HG03159 (cell line): ENCODE results near the gene FABP3.

Source experiments
- ATAC-seq: cut with Tn5 transposase; IDR thresholded peaks from one replicate; pipeline ENCODE4 v1.9.1; 2021; ENCODE audit warnings: mild to moderate bottlenecking, moderate library complexity; ENCODE audit not compliant: unreplicated experiment

FABP3 gene

DNA sequence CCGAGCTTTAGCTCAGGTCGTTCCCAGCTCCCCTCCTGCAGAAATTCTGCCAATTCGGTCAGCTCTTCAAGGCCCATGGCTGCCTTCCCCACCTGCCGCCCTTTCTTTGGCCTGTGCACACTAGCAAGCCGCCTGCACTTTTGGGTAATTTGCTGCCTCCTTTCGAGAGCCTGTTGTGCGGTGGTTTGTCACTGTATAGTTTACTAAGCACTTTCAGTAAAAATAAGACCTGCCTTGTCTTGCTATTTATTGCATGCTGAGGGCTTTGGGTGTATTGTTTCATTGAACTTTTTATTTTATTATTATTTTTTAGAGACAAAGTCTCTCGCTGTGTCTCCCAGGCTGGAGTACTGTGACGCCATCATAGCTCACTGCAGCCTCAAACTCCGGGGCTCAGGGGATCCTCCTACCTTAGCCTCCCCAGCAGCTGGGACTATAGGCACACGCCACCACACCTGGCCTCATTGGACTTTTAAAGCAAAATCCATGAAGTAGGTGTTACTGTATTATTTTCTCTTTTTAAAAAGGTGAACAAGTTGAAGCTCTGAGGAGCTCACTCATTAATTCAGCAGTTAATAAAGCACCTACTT is 1.1 kb upstream of the FABP3 start:
- ATAC-seq = no peak

DNA sequence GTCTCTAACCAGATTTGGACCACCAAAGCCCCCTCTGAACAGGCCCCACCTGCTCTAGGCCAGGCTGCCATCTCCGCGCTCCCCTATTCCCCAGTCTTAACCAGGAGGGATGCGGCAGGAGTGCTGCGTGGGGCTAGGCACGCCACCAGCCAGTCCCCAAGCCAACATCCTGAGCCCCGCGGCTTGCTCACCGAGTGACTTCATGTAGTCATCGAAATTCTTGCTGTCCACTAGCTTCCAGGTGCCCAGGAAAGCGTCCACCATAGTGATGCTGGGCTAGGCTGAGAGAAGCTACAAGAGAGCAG is 173 bp downstream of the FABP3 start:
- ATAC-seq = no peak

DNA sequence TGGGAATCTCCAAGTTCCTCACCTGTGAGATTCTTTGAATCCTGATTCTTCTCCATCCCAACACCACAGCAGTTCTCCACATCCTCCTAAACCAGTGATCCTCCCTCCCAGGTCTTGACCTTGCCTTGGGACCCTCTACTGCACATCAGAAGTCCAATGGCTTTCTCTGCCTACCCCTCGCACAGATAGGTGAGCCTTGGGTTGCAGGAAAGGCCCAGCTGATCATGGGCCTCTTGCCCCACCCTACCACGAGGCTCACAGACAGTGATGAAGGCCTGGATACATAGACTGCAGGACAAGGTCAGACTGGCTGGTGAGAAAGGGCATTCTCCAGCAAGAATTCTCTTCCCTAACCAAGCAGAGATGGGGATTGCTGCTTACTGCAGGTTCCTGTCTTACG is 825 bp downstream of the FABP3 start:
- ATAC-seq = no peak

DNA sequence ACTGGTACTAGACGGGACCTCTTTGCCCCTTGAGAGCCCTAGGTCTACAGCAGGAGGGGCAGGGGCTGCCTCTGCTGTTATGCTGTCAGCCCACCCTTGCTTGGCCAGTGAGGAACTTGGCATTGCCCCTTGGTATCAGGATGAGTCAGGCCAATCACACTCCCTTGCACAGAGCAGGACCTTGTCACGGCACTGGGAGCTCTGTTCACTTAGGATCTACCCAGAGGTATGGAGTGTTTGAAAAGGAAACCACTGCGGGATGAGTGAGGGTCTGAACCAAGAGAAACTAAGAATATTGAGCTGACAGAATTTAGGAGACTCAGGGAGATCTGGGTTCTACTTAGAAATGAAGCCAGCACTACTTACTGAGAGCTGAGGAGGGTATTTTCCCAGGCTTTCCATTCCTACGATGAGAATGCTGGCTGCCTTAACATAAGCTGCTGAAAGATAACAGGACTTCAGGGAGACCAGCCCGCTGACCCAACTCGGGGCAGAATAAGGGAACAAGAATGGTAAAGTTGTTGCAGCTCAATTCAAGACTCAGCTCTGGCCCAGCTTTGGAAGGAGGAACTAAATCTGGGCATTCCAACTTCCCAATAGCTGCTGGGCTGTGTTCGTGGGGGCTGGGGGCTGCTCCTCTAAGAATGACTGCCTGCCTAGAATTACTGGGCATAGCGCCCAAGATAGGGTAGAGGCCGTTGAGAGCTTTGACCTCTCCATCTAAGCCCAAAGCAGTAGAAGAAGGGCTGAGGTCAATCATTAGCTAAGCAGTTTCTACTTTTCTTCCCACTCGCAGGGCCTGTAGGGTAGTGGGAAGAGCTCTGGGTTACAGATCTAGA is 1.5 kb downstream of the FABP3 start:
- ATAC-seq = no peak

DNA sequence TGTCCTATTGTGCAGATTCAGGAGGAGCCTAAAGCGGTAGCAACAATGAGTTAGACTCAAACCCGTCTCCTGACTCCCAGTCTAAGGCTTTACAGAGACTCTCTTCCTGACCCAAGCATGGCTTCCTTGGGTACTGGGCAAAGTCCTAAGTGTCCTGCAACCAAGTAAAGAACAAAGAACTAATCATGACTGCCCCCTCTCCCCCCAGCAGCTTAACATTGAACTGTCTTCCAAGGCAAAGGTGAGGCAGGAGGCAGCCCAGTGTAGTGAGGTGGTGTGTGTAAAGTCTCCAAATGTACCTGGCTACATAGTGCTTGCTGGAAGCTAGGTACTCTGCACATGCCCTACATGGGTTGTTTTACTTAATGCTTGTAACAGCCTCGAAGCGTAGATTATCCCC is 2.3 kb downstream of the FABP3 start:
- ATAC-seq = no peak

DNA sequence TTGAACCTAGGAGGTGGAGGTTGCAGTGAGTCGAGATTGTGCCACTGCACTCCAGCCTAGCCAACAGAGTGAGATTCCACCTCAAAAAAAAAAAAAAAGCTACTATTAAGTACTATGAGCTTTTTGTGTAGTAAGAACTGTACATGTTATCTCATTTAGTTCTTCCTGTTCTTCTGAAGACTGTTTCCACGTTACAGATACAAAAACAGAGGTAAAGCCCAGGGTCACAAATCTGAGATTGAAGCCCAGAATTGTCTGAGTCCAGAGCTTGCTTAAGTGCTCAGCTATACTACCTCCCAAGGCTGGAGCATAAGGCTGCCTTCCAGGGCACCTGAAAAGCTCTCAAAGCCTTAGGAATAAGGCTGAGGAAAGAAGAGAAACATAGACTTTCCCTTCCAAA is 2.9 kb downstream of the FABP3 start:
- ATAC-seq = no peak

DNA sequence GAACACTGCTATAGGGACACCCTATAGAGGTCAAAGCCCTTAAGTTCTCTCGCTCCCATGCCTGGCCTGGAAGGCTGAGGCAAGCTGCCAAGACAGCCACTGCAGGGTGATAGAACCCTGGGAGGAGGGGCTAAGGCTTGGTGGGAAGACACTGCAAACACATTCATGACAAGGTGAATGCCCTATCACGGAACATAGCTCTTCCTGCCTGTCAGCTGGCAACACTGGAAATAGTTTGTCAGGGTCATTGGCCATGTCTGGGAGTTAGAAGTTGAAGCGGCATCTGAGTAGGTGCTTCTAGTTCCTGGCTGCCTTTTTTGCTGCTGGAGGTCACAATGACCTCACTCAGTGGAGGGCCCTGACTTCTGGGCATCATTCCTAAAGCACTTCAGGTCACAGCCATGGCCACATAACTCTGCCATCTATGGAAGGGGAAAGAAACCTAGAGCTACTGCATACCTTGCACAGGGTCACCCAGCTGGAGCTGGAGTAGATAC is 4.2 kb downstream of the FABP3 start:
- no peak for ATAC-seq

DNA sequence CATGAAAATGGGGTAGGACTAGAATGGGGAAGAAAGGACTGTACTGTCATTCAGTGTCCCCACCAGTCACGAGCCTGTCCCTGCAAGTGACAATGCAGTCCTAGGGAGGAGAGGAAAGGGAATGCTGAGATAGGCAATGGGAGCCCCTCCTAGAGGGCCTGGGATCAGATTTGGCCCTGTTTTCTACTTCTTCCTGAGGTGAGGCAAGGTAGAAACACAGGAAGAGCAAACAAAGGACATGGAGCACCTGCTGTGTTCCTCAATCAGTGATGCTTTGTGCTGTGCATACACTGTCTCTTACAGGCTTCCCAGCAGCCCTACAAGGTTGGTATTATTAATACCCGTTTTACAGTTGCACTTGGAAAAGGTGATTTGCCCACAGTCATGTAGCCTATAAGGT is 6.1 kb downstream of the FABP3 start:
- ATAC-seq = no peak

DNA sequence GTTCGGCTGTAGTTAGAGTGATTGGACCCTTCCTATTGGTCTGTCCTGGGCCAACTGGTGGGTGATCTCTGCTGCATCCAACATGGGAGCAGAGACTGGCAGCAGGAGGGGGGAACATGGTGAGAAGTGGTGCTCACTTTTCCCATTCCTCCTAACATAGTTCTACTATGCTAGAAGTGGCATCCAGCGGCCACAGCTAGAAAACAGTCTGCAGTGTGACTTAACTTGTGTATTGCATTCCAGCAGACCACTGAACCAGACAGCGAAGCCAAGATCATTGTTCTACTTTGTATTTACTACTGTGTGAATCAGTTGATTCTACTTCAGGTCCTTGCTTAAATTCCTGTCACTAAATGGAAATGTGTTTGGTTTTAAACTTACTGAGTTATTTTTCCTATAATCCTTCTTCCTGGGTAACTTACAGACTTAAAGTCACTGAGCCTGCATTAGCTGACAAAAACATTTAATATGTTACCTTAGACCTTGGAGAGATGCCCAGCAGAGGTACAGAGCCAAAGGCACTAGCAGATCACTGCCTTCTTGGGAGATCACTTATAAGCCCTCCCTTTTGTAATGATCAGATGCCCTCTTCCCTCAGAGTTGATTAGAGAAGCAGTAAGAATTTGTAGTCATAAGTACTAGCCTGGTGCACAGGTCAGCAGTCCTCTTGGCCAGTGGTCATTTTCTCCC is 8.2 kb downstream of the FABP3 start:
- no peak for ATAC-seq

DNA sequence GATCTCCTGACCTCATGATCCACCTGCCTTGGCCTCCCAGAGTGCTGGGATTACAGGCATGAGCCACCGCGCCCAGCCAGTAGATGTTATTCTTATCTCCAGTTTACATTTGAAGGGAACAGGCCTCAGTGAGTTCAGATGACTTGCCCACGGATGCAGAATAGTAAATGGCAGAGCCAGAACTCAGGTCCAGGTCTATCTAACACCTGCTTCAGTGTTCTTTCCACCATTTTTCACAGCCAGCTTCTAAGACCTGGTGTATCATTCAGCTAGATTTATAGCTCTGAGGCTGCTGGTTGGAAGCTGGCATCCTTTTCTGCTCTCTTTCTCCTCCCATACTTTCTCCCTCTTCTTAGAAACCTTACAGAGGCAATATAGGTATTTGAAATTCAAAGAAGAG is 10.8 kb downstream of the FABP3 start:
- no peak for ATAC-seq

DNA sequence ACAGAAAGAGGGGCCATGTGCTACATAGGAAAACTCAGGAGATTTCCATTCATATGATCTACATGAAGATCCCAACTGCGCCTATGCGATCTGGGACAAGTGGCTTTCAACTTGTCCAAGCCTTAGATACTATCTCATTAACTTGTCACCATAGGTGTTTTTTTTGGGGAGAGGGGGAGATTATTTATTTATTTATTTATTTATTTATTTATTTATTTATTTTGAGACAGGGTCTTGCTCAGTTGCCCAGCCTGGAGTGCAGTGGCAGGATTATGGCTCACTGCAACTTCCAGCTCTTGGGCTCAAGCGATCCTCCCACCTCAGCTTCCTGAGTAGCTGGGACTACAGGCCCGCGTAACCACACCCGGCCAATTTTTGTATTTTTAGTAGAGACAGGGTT is 11.3 kb downstream of the FABP3 start:
- ATAC-seq = no peak

DNA sequence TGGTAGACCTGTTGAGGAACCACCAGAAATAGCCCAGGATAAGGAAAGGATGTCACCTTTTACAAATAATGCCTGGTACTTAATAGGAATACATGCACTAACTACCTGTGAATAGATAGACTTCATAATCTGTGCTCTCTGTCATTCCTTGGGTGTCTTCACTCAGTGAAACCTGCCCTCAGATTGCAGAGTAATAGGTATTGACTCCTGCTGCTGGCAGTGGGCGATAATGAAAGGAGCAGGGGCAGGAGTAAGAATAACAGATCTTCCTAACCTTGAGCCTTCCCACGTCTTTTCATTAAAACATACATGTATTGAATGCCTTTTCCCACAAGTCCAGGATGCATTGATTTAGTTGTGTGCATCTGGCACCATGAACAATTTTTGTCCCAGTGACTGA is 16.4 kb downstream of the FABP3 start:
- no peak for ATAC-seq

DNA sequence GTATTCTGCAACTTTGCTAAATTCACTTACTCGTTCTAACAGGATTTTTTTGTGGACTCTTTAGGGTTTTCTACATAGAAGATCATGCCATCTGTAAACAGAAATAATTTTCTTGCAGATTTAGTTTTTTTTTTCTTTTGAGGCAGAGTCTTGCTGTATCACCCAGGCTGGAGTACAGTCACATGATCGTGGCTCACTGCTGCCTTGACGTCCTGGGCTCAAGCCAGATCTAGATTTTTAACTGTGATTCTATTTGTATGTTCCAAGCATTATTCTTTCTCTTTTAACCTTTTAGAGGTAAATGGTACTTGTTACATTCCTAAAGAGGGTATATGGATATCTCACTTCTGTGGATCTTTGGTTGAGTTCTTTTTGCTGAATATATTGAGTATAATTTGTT is 18.6 kb downstream of the FABP3 start:
- no peak for ATAC-seq

DNA sequence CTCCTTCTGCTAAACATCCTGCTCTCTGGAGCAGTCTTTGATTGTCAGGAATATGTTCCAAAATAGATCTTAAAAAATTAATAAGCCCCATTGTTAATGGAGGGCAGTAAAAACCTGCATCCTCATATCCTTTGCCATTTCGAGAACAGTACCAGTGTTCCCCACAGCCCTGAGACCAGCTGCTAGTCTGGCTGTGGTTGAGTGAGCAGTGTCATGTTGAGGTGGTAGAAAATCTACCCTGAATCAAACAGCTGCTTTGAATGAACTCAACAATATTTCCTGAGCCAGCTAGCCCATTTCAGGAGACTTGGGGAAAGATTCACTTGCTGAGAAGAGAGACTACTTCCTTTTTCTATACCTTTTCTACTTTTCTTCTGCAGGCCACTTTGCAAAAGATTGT is 24.4 kb downstream of the FABP3 start:
- ATAC-seq = no peak

DNA sequence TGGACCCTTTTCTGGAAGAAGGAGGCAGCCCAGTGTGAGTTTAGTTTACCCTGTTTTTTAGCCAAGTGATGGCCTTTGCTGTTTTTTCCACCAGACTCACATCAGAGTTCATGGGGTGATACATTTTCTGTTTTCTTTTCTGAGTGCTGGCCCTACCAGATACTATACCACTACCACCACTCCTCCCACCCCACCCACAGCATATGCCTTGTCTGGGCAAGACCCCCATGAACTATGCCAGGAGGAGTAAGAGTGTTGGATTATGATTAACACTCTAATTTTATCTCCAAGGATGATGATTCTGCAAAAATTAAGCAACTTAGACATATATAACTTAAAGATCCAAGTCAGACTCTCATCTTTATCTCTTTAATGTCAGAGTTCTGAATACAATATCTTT is 26.1 kb downstream of the FABP3 start:
- ATAC-seq = no peak

DNA sequence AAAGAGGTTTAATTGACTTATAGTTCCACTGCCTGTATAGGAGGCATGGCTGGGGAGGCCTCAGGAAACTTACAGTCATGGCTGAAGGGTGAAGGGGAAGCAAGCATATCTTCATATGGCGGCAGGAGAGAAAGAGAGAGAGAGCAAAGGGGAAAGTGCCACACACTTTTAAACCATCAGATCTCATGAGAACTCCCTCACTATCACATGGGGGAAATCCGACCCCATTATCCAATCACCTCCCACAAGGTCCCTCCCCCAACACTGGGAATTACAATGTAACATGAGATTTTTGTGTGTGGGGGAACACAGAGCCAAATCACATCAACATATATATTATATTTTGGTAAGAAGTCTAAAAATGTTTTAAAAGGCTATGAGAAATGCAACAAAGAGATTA is 27.2 kb downstream of the FABP3 start:
- ATAC-seq = no peak

DNA sequence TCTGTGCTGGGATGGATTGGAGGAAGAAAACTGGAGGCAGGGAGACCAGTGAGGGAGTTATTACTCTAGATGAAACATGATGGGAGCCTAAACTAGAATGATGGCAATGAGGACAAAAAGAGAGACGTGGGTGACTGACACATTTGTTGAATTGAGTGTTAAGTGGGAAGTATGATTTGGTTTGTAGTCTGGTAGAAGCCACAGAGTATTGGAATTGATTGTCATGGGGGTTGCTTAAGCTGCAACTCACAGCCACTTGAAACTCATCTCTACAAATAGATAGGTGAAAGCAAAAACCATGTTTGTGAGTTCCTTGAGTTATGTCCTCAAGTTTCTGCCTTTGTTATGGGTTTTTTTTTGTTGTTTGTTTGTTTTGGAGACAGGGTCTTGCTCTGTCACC is 28.4 kb downstream of the FABP3 start:
- ATAC-seq = no peak

DNA sequence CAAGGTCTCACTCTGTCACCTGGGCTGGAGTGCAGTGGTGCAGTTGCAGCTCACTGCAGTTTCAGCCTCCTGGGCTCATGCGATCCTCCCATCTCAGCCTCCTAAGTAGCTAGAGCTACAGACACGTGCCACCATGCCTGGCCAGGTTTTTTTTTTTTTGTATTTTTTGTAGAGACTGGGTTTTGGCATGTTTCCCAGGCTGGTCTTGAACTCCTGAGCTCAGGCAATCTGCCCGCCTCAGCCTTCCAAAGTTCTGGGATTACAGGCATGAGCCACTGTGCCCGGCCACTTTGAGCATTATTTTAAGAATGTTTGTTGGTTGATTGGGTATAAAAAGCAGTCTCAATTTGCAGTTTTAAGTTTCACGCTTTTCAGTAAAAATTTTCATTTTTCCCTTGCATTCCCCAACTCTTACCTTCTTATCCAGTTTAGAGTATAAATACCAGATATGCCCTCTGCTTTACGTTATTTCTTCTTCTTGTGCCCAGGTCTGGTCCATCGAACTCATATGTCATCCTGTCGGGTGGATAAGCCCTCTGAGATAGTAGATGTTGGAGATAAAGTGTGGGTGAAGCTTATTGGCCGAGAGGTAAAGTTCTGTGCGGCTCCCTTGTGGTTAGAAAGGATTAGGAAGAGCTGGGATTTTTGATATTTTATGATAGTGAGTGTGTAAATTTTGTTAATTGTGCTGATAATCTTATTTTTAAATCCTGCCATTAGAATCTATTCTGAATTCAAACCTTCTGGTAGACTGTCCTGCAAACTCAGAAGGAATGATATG is 36.0 kb downstream of the FABP3 start:
- ATAC-seq = no peak

DNA sequence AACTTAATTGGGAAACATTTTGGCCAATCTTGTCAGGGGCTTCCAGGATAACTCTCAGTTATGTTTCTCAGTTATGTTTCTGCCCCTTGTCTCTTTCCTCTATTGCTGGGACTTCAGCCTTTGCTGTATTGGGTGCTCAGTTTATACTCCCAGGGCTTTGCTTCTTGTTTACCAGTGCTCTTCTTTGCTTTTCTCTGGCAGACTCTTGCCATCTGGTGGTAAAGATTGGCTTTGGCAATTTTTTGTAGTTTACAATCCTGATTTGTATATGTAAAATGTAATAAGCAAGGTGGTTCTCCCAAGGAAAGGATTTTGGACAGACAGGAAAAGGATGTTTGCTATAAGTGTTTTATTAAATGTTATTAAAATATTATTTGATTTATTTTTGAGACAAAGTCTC is 37.9 kb downstream of the FABP3 start:
- ATAC-seq = no peak

DNA sequence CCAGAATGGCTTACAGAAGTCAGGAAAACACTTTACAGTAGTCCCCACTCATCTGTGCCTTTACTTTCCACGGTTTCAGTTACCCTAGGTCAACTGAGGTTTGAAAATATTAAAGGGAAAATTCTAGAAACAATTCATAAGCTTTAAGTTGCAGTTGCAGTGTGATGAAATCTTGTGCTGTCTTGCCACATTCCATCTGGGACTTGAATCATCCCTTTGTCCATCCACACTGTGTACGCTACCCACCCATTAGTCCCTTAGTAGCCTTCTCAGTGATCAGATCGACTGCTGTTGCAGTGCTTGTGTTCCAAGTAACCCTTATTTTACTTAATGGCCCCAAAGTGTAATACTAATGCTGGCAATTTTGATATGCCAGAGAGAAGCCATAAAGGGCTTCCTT is 45.5 kb downstream of the FABP3 start:
- ATAC-seq = no peak

DNA sequence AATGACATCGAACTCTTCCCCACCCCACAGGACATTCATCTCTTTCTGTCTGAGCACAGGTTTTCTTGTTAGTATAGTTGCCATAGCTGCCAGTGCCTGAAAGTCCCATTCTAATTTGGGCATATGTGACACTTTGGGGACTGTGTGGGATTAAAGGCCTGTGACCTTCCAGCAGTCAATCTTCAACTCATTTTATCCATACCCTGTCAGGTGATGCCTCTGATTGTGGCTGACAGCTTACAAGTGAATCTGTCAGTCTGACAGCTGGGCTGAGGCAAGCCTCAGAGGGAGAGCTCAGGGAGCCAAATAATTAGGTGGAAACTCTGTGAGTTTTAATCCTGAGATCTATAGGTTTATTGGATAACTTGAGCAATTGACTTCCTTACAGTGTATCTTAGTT is 46.4 kb downstream of the FABP3 start:
- ATAC-seq = no peak

DNA sequence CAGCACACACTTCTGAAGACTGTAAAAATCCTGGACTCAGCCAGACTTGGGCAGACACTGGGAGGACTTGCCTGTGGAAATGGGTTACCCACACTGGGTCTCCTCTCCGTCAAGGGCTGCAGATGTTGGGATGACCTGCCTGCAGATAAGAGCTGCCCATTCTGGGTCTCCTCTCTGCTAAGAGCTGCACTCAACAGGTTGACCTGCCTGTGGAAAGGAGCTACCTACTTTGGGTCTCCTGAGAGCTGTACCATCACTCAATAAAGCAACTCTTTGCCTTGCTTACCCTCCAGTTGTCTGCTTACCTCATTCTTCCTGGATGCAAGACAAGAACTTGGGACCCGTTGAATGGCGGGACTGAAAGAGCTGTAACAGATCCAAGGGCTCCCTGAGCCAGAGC is 47.9 kb downstream of the FABP3 start:
- no peak for ATAC-seq
